Endothelial cell of umbilical vein (primary cell): ENCODE results near the gene PRICKLE4. TPM values are rescaled to one million over a fixed set of nuclear protein-coding genes. Genes with fewer than 3 reads are reported as not detected.

Experiments
- BruUV-seq: library from RNA; stranded (reverse); fragments of 400-500 nt; replicated peaks from 2 replicates; lab custom pipeline; 2021; lab: Mats Ljungman, UMichigan
- CTCF ChIA-PET: fragments of 300-600, 350-600 bp; sonication (Branson Sonifier 250); formaldehyde crosslinking; loops from one replicate; lab custom pipeline; 2021; ENCODE audit warnings: antibody characterized with exemption, inconsistent platforms; lab: Charles Lee
- POLR2A ChIA-PET: fragments of 300-600, 350-600 bp; sonication (Branson Sonifier 250); formaldehyde crosslinking; loops from one replicate; lab custom pipeline; 2021; ENCODE audit warnings: antibody characterized with exemption, inconsistent platforms; lab: Charles Lee
- DNase-seq: peaks from one replicate; pipeline ENCODE4 v3.0.0-alpha.2; 2011; ENCODE audit warnings: low read depth, low spot score
- FAIRE-seq: peaks from 2 replicates; lab custom pipeline; 2011; peaks lifted over from hg19 to GRCh38; lab: Jason Lieb, UNC
- H2AFZ ChIP-seq: 2 replicates; pipeline ENCODE4 v1.6.0; 2012; ENCODE audit warnings: low read depth, low read length, control low read depth, inconsistent platforms
- H3K27ac ChIP-seq: 2 replicates; pipeline ENCODE4 v1.5.1; 2011; ENCODE audit warnings: low read depth, mild to moderate bottlenecking, control low read depth, low read length, moderate library complexity; ENCODE audit not compliant: insufficient read depth
- H3K27me3 ChIP-seq, 2 experiments: 2 replicates each; pipeline versions ENCODE4 v1.6.0 to v1.6.1; 2011; ENCODE audit warnings: low read length in 2 of 2, mixed read lengths in 1 of 2; ENCODE audit not compliant: control insufficient read depth in 2 of 2, insufficient read depth in 2 of 2
- H3K36me3 ChIP-seq, 2 experiments: 2 replicates in 1 of 2; 3 replicates in 1 of 2; pipeline ENCODE4 v1.5.1; 2011; ENCODE audit warnings: low read length in 2 of 2, mild to moderate bottlenecking in 1 of 2, moderate library complexity in 1 of 2; ENCODE audit not compliant: control insufficient read depth in 2 of 2, insufficient read depth in 2 of 2; ENCODE audit errors: extremely low read depth in 1 of 2
- H3K4me1 ChIP-seq: 3 replicates; pipeline ENCODE4 v1.5.1; 2011; ENCODE audit warnings: mild to moderate bottlenecking, low read length; ENCODE audit not compliant: control insufficient read depth, insufficient read depth; ENCODE audit errors: extremely low read depth
- H3K4me2 ChIP-seq: 2 replicates; pipeline ENCODE4 v1.6.1; 2011; ENCODE audit warnings: low read length, control low read depth, mixed read lengths; ENCODE audit not compliant: insufficient read depth
- H3K4me3 ChIP-seq, 3 experiments: fragments of 200-600 bp in 1 of 3; sonication (generic), shearing (Covaris generic) in 1 of 3; replicated peaks in 1 of 3; 2 replicates each; pipeline ENCODE4 v1.5.1; 2011 to 2016; ENCODE audit warnings: control low read depth in 3 of 3, low read length in 3 of 3, mild to moderate bottlenecking in 2 of 3, inconsistent platforms in 1 of 3, low read depth in 1 of 3, moderate library complexity in 1 of 3; ENCODE audit not compliant: insufficient read depth in 1 of 3
- H3K79me2 ChIP-seq: 2 replicates; pipeline ENCODE4 v1.6.0; 2012; ENCODE audit warnings: low read length, inconsistent platforms; ENCODE audit not compliant: control insufficient read depth, insufficient read depth
- H3K9ac ChIP-seq: replicated peaks from 2 replicates; pipeline ENCODE3; 2011; ENCODE audit warnings: low read length, control low read depth; ENCODE audit not compliant: insufficient read depth; ENCODE audit errors: extremely low read depth
- H3K9me1 ChIP-seq: replicated peaks from 3 replicates; pipeline ENCODE4 v1.6.0; 2011; ENCODE audit warnings: mild to moderate bottlenecking, low read length; ENCODE audit not compliant: control insufficient read depth, insufficient read depth; ENCODE audit errors: extremely low read depth
- H3K9me3 ChIP-seq: replicated peaks from 2 replicates; pipeline ENCODE4 v1.5.1; 2012; ENCODE audit warnings: low read length, inconsistent platforms; ENCODE audit not compliant: control insufficient read depth, insufficient read depth
- H4K20me1 ChIP-seq: replicated peaks from 2 replicates; pipeline ENCODE3; 2011; ENCODE audit warnings: mild to moderate bottlenecking, low read length; ENCODE audit not compliant: control insufficient read depth, insufficient read depth; ENCODE audit errors: extremely low read depth
- CTCF ChIP-seq, 2 donors: IDR thresholded peaks; 1 replicate in 1 of 2; 2 replicates in 1 of 2; pipeline ENCODE4 v1.5.1; 2011; ENCODE audit warnings: low read length in 2 of 2, mild to moderate bottlenecking in 2 of 2, moderate library complexity in 2 of 2, control low read depth in 1 of 2, inconsistent platforms in 1 of 2, low read depth in 1 of 2; ENCODE audit not compliant: insufficient read depth in 1 of 2; ENCODE audit errors: extremely low read depth in 1 of 2
- EZH2 ChIP-seq: IDR thresholded peaks from 2 replicates; pipeline ENCODE4 v1.6.1; 2012; ENCODE audit warnings: borderline replicate concordance, low read depth, mild to moderate bottlenecking, moderate library complexity, low read length, inconsistent platforms; ENCODE audit not compliant: severe bottlenecking
- FOS ChIP-seq: IDR thresholded peaks from 2 replicates; pipeline ENCODE4 v1.6.1; 2011; ENCODE audit warnings: mild to moderate bottlenecking, low read length, moderate library complexity, borderline replicate concordance; ENCODE audit not compliant: insufficient read depth
- GATA2 ChIP-seq: IDR thresholded peaks from 2 replicates; pipeline ENCODE4 v1.7.0; 2011; ENCODE audit warnings: low read depth, mild to moderate bottlenecking, moderate library complexity, mixed read lengths, low read length; ENCODE audit not compliant: insufficient read length, insufficient read depth
- JUN ChIP-seq: IDR thresholded peaks from 2 replicates; pipeline ENCODE4 v1.6.1; 2011; ENCODE audit warnings: borderline replicate concordance, low read depth; ENCODE audit not compliant: insufficient read length, insufficient read depth
- MAX ChIP-seq: IDR thresholded peaks from 2 replicates; pipeline ENCODE4 v1.6.1; 2011; ENCODE audit not compliant: insufficient read depth, insufficient read length
- MYC ChIP-seq: IDR thresholded peaks from one replicate; pipeline ENCODE4 v1.6.1; 2011; ENCODE audit warnings: mild to moderate bottlenecking, low read depth, low read length
- POLR2A ChIP-seq: IDR thresholded peaks from 2 replicates; pipeline ENCODE4 v1.6.1; 2012; ENCODE audit warnings: low read depth, mild to moderate bottlenecking, control low read depth, low read length
- POLR2AphosphoS5 ChIP-seq: IDR thresholded peaks from 2 replicates; pipeline ENCODE4 v1.6.1; 2012; ENCODE audit warnings: low read depth, mild to moderate bottlenecking, control low read depth, low read length, moderate library complexity; ENCODE audit not compliant: insufficient read depth
- dilution Hi-C: fragments of 300-500 bp; cut with MboI; formaldehyde crosslinking; loops from one replicate; pipeline ENCODE4 v1.15.0; 2019; ENCODE audit warnings: low sequenced_read_pairs; ENCODE audit not compliant: extremely low pct_ligation_motif_present
- intact Hi-C: fragments of 100-400 bp; cut with micrococcal nuclease; formaldehyde crosslinking; loops from one replicate; pipeline ENCODE4 v1.10.0; 2022
- polyA plus RNA-seq, 4 experiments: library from polyadenylated mRNA; depleted of rRNA in 3 of 4; stranded (reverse) in 3 of 4; unstranded in 1 of 4; fragments of >200 nt; gene quantifications; 2 replicates each; pipeline versions ENCODE4 v1.2.1 to v1.2.3, GENCODE V29; 2011 to 2012; ENCODE audit warnings: missing spikeins in 1 of 4
- total RNA-seq: library from RNA; stranded (reverse); gene quantifications from 2 replicates; pipeline ENCODE4 v1.2.3, GENCODE V29; 2021

Gene PRICKLE4
- total and polyA plus RNA-seq, 2 donors (not counting 3 experiments of a cell fraction or from before 2014, with no cell fraction given), result 1.0 to 3.3 TPM

- H3K9ac ChIP-seq, result no peak overlapping the region
- no peak overlapping the region for H3K4me2 ChIP-seq
- no TSS peak for BruUV-seq
- no peaks in the 10 kb centered on the region for H3K9me3 ChIP-seq
- dilution Hi-C loops, result no loop called here
- no peaks in the 10 kb centered on the region for H3K79me2 ChIP-seq
- DNase-seq (no peak), FAIRE-seq (no peak)
- CTCF ChIA-PET, result interaction anchor here (0.9 to 3.0 kb wide), 4 partner anchors 10 to 410 kb away, joined by 3 to 21 read pairs (median 4); partner anchors contain the start of gene TOMM6
- no peak overlapping the region for H3K4me3 ChIP-seq
- H3K27me3 ChIP-seq, result no peaks in the 10 kb centered on the region
- no peaks in the 10 kb centered on the region for H4K20me1 ChIP-seq
- H3K9me1 ChIP-seq, result no peaks in the 10 kb centered on the region
- peaks cover 18% of the 10 kb centered on the region for H3K4me1 ChIP-seq
- H3K27ac ChIP-seq, result no peak overlapping the region
- no peak for TF ChIP-seq GATA2
- TF ChIP-seq EZH2, result no peak
- TF ChIP-seq POLR2AphosphoS5, result no peak
- intact Hi-C loops, result no loop called here
- POLR2A ChIA-PET, result no interaction called here
- no peak overlapping the region for H2AFZ ChIP-seq
- H3K36me3 ChIP-seq, result peaks cover 5 to 7% of the 10 kb centered on the region in 2 experiments
Observed at GRCh38 chr6:41777551-41778285, 2.9 kb upstream of the PRICKLE4 start.

GRCh38 chr6:41778895-41779294 is 1.7 kb upstream of the PRICKLE4 start:
- peak overlapping the region; percentile 74 for H2AFZ ChIP-seq
- no peak for TF ChIP-seq JUN
- no peak for TF ChIP-seq POLR2AphosphoS5
- no peak for TF ChIP-seq EZH2
- no peak for TF ChIP-seq POLR2A
- TF ChIP-seq FOS, result no peak
- no peak for TF ChIP-seq MAX
- no peak for TF ChIP-seq MYC
- TF ChIP-seq GATA2, result no peak
- no peak for TF ChIP-seq CTCF (IDR thresholded peaks at IDR 0.05; ENCODE audit: extremely low read depth in 1 of 2, insufficient read depth in 1 of 2, low read depth in 1 of 2, low read length in 2 of 2)
- peak overlapping the region in 2 of 3 experiments; percentile 65 to 78 for H3K4me3 ChIP-seq
- H3K36me3 ChIP-seq, result peaks cover 5 to 7% of the 10 kb centered on the region in 2 experiments
- H3K9me3 ChIP-seq, result no peaks in the 10 kb centered on the region
- no peaks in the 10 kb centered on the region for H3K27me3 ChIP-seq
- no peaks in the 10 kb centered on the region for H3K9me1 ChIP-seq
- peak overlapping the region; percentile 93 for H3K4me2 ChIP-seq
- no peaks in the 10 kb centered on the region for H3K79me2 ChIP-seq
- H3K9ac ChIP-seq, result peak overlapping the region; percentile 57
- no peaks in the 10 kb centered on the region for H4K20me1 ChIP-seq
- H3K27ac ChIP-seq, result no peak overlapping the region
- intact Hi-C loops, result no loop called here
- DNase-seq, result no peak
- peaks cover 18% of the 10 kb centered on the region for H3K4me1 ChIP-seq
- BruUV-seq, result TSS peak; percentile 24
- dilution Hi-C loops, result no loop called here
- ChIA-PET POLR2A (no interaction called here), CTCF (interaction anchor here (0.9 to 1.7 kb wide), 2 partner anchors 9 to 45 kb away, joined by 3 to 4 read pairs; partner anchors contain the start of gene TOMM6)
- FAIRE-seq, result no peak
